A673 (cell line): ENCODE data around the gene SH3BP5L. TPM values are rescaled to one million over a fixed set of nuclear protein-coding genes. Genes with fewer than 3 reads are reported as not detected.

Experiments
- BruUV-seq: library from RNA; stranded (reverse); fragments of 400-500 nt; replicated peaks from 2 replicates; lab custom pipeline; 2021; lab: Mats Ljungman, UMichigan
- CTCF ChIA-PET: fragments of 300-600 bp; sonication (Branson Sonifier 250); formaldehyde crosslinking; loops from one replicate; lab custom pipeline; 2022; ENCODE audit warnings: antibody characterized with exemption; lab: Charles Lee
- POLR2A ChIA-PET: fragments of 300-600 bp; sonication (Branson Sonifier 250); formaldehyde crosslinking; loops from one replicate; lab custom pipeline; 2022; ENCODE audit warnings: antibody characterized with exemption; ENCODE audit not compliant: low non-redundant PET; lab: Charles Lee
- DNase-seq: peaks from one replicate; pipeline ENCODE4 v3.0.0-alpha.2; 2015; ENCODE audit warnings: low spot score
- H3K27ac ChIP-seq: fragments of 200-600 bp; sonication (generic); 2 replicates; pipeline ENCODE4 v1.5.1; 2016; ENCODE audit warnings: mixed run types, low read depth, mild to moderate bottlenecking, mixed read lengths, antibody characterized with exemption, low read length; ENCODE audit not compliant: poor library complexity, severe bottlenecking
- H3K27me3 ChIP-seq: fragments of 200-600 bp; sonication (generic); replicated peaks from 2 replicates; pipeline ENCODE4 v1.6.1; 2017; ENCODE audit warnings: mixed run types, low read depth, mild to moderate bottlenecking, mixed read lengths, antibody characterized with exemption, low read length; ENCODE audit not compliant: insufficient read depth, poor library complexity
- H3K36me3 ChIP-seq: fragments of 200-600 bp; sonication (generic); 2 replicates; pipeline ENCODE4 v1.6.1; 2016; ENCODE audit warnings: mixed run types, mild to moderate bottlenecking, mixed read lengths, antibody characterized with exemption, low read length; ENCODE audit not compliant: insufficient read depth, poor library complexity, severe bottlenecking
- H3K4me1 ChIP-seq: fragments of 200-600 bp; sonication (generic); 2 replicates; pipeline ENCODE4 v1.6.1; 2017; ENCODE audit warnings: mixed run types, mild to moderate bottlenecking, mixed read lengths, antibody characterized with exemption, low read length; ENCODE audit not compliant: insufficient read depth, poor library complexity, severe bottlenecking
- H3K4me3 ChIP-seq: fragments of 200-600 bp; sonication (generic); 2 replicates; pipeline ENCODE4 v1.5.1; 2016; ENCODE audit warnings: low read depth, mixed run types, mild to moderate bottlenecking, mixed read lengths, low read length; ENCODE audit not compliant: poor library complexity, severe bottlenecking
- H3K9me3 ChIP-seq: fragments of 200-600 bp; sonication (generic); 2 replicates; pipeline ENCODE4 v1.6.1; 2016; ENCODE audit warnings: mixed run types, low read depth, mild to moderate bottlenecking, mixed read lengths, antibody characterized with exemption, low read length; ENCODE audit not compliant: poor library complexity, severe bottlenecking
- CTCF ChIP-seq: fragments of 300-800, 200-600 bp; sonication (generic); conservative IDR thresholded peaks from 2 replicates; pipeline ENCODE4 v1.5.1; 2017; ENCODE audit warnings: low read depth, mild to moderate bottlenecking, antibody characterized with exemption, low read length, moderate library complexity, mixed read lengths
- EZH2 ChIP-seq: fragments of 200-600 bp; sonication (generic); IDR thresholded peaks from 2 replicates; pipeline ENCODE4 v1.6.1; 2017; ENCODE audit warnings: borderline replicate concordance, low read depth, mild to moderate bottlenecking, mixed read lengths, antibody characterized with exemption, low read length; ENCODE audit not compliant: poor library complexity, severe bottlenecking
- intact Hi-C: fragments of 100-400 bp; cut with micrococcal nuclease; formaldehyde crosslinking; loops from one replicate; pipeline ENCODE4 v1.10.0; 2022; ENCODE audit not compliant: unreplicated experiment
- total RNA-seq: library from RNA; stranded (reverse); gene quantifications from 2 replicates; pipeline ENCODE4 v1.2.3, GENCODE V29; 2021

Gene SH3BP5L
- total RNA-seq, 1 experiment from 2014 or later = 28.6 TPM

- POLR2A ChIA-PET = no interaction called here
- H3K27me3 ChIP-seq = peaks cover 3% of the 10 kb centered on the region
Measured at GRCh38 chr1:248862695-248862997, 36.9 kb upstream of the SH3BP5L start.

DNA sequence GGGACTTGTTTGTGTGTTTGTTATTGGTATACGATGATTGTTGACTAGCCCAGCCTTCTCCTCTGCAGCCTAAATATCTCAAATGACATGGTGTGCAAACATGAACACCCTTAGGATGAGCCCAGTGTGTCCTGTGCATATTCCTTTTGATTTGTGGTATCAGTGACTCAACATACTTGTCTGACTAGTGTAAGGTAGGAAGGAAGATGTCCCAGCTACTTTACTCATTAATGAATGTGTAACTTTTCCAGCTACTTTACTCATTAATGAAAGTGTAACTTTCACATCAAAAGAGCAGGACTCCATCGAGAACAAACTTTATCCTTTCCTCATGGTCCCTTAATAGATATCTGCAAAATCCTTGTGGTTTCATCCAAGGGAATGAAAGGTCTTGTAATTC is 35.9 kb upstream of the SH3BP5L start:
- DNase-seq = no peak
- Histone ChIP-seq H3K27me3 (peaks cover 3% of the 10 kb centered on the region), H3K4me3 (no peak overlapping the region), H3K4me1 (peaks cover 27% of the 10 kb centered on the region), H3K27ac (no peak overlapping the region), H3K9me3 (no peaks in the 10 kb centered on the region), H3K36me3 (no peaks in the 10 kb centered on the region)
- ChIA-PET CTCF (no interaction called here), POLR2A (no interaction called here)
- intact Hi-C loops = no loop called here
- no TSS peak for BruUV-seq
- TF ChIP-seq EZH2 (no peak), CTCF (no peak)

More at GRCh38 chr1:248862695-248862997, 36.9 kb upstream of the SH3BP5L start:
- TF ChIP-seq EZH2 (no peak), CTCF (no peak)
- peaks cover 21% of the 10 kb centered on the region for H3K4me1 ChIP-seq
- H3K9me3 ChIP-seq = no peaks in the 10 kb centered on the region
- H3K4me3 ChIP-seq = peak overlapping the region; percentile 58
- no peak for DNase-seq
- H3K27ac ChIP-seq = no peak overlapping the region
- CTCF ChIA-PET = no interaction called here
- no peaks in the 10 kb centered on the region for H3K36me3 ChIP-seq
- intact Hi-C loops = no loop called here
- no TSS peak for BruUV-seq

DNA sequence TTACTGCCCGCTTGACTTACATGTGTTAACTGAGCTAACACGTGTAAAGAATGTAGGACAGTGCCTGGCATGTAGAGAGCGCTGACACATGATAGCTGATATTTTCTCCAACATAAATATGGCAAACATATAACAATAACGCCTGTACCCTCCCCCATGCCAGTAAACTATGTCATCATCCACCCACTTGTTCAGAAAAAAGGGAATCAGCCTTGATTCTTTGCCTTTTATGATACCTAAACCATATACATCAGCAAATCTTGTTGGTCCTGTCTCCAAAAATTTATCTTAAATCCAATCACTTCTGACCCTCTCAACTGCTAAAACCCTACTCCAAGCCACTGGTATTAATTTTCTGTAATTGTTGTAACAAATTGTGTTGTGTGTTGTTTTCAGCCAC is 34.3 kb upstream of the SH3BP5L start:
- no peak for DNase-seq
- ChIA-PET POLR2A (no interaction called here), CTCF (no interaction called here)
- Histone ChIP-seq H3K4me3 (no peak overlapping the region), H3K27me3 (peaks cover 3% of the 10 kb centered on the region), H3K36me3 (peaks cover 8% of the 10 kb centered on the region), H3K4me1 (peaks cover 27% of the 10 kb centered on the region), H3K27ac (no peak overlapping the region), H3K9me3 (no peaks in the 10 kb centered on the region)
- no peak for TF ChIP-seq EZH2
- TF ChIP-seq CTCF = no peak
- BruUV-seq = no TSS peak
- intact Hi-C loops = no loop called here
